Stimulated activated CD4-positive, alpha-beta T cell treated with anti-CD3 and anti-CD28 coated beads, Interleukin-1b, Interleukin-23, amount 100 ng/mL, for 4 hours (primary cell): Measurements from ENCODE around the gene AKR1B15.
"Not testable (repeated sequence)": the region's sequence is repeated elsewhere in the genome, so short reads cannot be mapped to it uniquely, and the experiment has no call there.

Experiments used
- DNase-seq, 2 donors: peaks; one replicate each; pipeline ENCODE4 v3.0.0-alpha.2; 2020; ENCODE audit warnings: low read depth in 2 of 2

AKR1B15 gene

GRCh38 chr7:134561616-134562015, 12.7 kb downstream of the AKR1B15 start:
- not testable (repeated sequence) for DNase-seq

GRCh38 chr7:134562136-134562535, 13.2 kb downstream of the AKR1B15 start:
- DNase-seq, result no peak

- DNase-seq, result not testable (repeated sequence)
Measured at GRCh38 chr7:134563398-134563749, 14.5 kb downstream of the AKR1B15 start.

- DNase-seq, result no peak
Measured at GRCh38 chr7:134565643-134566136, 16.8 kb downstream of the AKR1B15 start.

- no peak for DNase-seq
Measured at GRCh38 chr7:134567368-134567767, 18.5 kb downstream of the AKR1B15 start.

GRCh38 chr7:134569962-134570361, 21.1 kb downstream of the AKR1B15 start:
- not testable (repeated sequence) for DNase-seq

GRCh38 chr7:134571101-134571500, 22.2 kb downstream of the AKR1B15 start:
- no peak for DNase-seq

GRCh38 chr7:134571746-134572461, 23.0 kb downstream of the AKR1B15 start:
- DNase-seq, result no peak

- no peak for DNase-seq
Measured at GRCh38 chr7:134574322-134574721, 25.4 kb downstream of the AKR1B15 start.

- no peak for DNase-seq
Measured at GRCh38 chr7:134584290-134584689, 35.4 kb downstream of the AKR1B15 start.

GRCh38 chr7:134585897-134586296, 37.0 kb downstream of the AKR1B15 start:
- no peak for DNase-seq

- no peak for DNase-seq
Measured at GRCh38 chr7:134587750-134588149, 38.8 kb downstream of the AKR1B15 start.

GRCh38 chr7:134589491-134589941, 40.6 kb downstream of the AKR1B15 start:
- no peak for DNase-seq

GRCh38 chr7:134593530-134594392, 44.9 kb downstream of the AKR1B15 start:
- DNase-seq, result no peak

- no peak for DNase-seq
Measured at GRCh38 chr7:134594877-134595276, 46.0 kb downstream of the AKR1B15 start.

- DNase-seq, result no peak
Measured at GRCh38 chr7:134599371-134599770, 50.5 kb downstream of the AKR1B15 start.

GRCh38 chr7:134601459-134601858, 52.5 kb downstream of the AKR1B15 start:
- DNase-seq, result no peak

- no peak for DNase-seq
Measured at GRCh38 chr7:134602881-134603451, 54.1 kb downstream of the AKR1B15 start.

GRCh38 chr7:134605978-134606923, 57.3 kb downstream of the AKR1B15 start:
- DNase-seq, result peak; percentile 34 to 40

- no peak for DNase-seq
Measured at GRCh38 chr7:134611611-134612151, 62.8 kb downstream of the AKR1B15 start.

GRCh38 chr7:134612197-134612596, 63.3 kb downstream of the AKR1B15 start:
- no peak for DNase-seq
